Vagina (tissue), 2 donors: ENCODE measurements around the gene LRIG3. TPM values are rescaled to one million over a fixed set of nuclear protein-coding genes. Genes with fewer than 3 reads are reported as not detected.

Source experiments
- DNase-seq, 2 donors: peaks; one replicate each; pipeline ENCODE4 v3.0.0-alpha.2; 2017; ENCODE audit errors: extremely low spot score in 2 of 2
- H3K27ac ChIP-seq: fragments of 200-600 bp; sonication (generic); one replicate; pipeline ENCODE4 v1.5.1; 2019
- H3K27me3 ChIP-seq: fragments of 200-600 bp; sonication (generic); one replicate; pipeline ENCODE4 v1.5.1; 2019
- H3K36me3 ChIP-seq, 2 donors: fragments of 200-600 bp; sonication (generic); one replicate each; pipeline ENCODE4 v1.5.1; 2017 to 2019
- H3K4me1 ChIP-seq: fragments of 200-600 bp; sonication (generic); one replicate; pipeline ENCODE4 v1.5.1; 2019
- H3K4me3 ChIP-seq, 2 donors: fragments of 200-600 bp; sonication (generic); 1 replicate in 1 of 2; 2 replicates in 1 of 2; pipeline ENCODE4 v1.5.1; 2016 to 2019
- H3K9me3 ChIP-seq: fragments of 200-600 bp; sonication (generic); one replicate; pipeline ENCODE4 v1.5.1; 2019
- POLR2A ChIP-seq, 2 donors: fragments of 450-650 bp; IDR thresholded peaks; one replicate each; pipeline ENCODE4 v1.6.1; 2017; ENCODE audit warnings: antibody characterized with exemption in 2 of 2, mild to moderate bottlenecking in 2 of 2, moderate library complexity in 2 of 2
- POLR2AphosphoS5 ChIP-seq, 2 donors: sonication (generic); formaldehyde crosslinking; IDR thresholded peaks; one replicate each; pipeline ENCODE4 v1.9.0; 2017; ENCODE audit warnings: antibody characterized with exemption in 2 of 2, mild to moderate bottlenecking in 2 of 2, low read depth in 1 of 2; ENCODE audit not compliant: insufficient read depth in 1 of 2
- intact Hi-C: fragments of 100-400 bp; cut with DNase I; formaldehyde crosslinking; loops from one replicate; pipeline ENCODE4 v1.15.1; 2023
- total RNA-seq: library from RNA; depleted of rRNA; stranded (reverse); fragments of >200 nt; gene quantifications from one replicate; pipeline ENCODE4 v1.2.3, GENCODE V29; 2016
- TF ChIP-seq, protein P1 (sequence below), 3 experiments: fragments of 450-650 bp in 2 of 3; fragments of 200-600 bp in 1 of 3; sonication (generic) in 1 of 3; IDR thresholded peaks; one replicate each; pipeline ENCODE4 v1.5.1; 2017 to 2019; ENCODE audit warnings: antibody characterized with exemption in 3 of 3, mild to moderate bottlenecking in 2 of 3, moderate library complexity in 2 of 3

The LRIG3 gene
- total RNA-seq, 1 donor from 2014 or later = 54.0 TPM

GRCh38 chr12:58850826-58851225, 69.5 kb downstream of the LRIG3 start:
- intact Hi-C loops = no loop called here
- no peaks in the 10 kb centered on the region for H3K9me3 ChIP-seq
- H3K4me1 ChIP-seq = peaks cover 9% of the 10 kb centered on the region
- no peak overlapping the region for H3K4me3 ChIP-seq
- no peaks in the 10 kb centered on the region for H3K27me3 ChIP-seq
- H3K27ac ChIP-seq = no peak overlapping the region
- no peak for TF ChIP-seq POLR2AphosphoS5 (IDR thresholded peaks at IDR 0.05; ENCODE audit: insufficient read depth in 1 of 2, low read depth in 1 of 2)
- no peak for TF ChIP-seq POLR2A (IDR thresholded peaks at IDR 0.05)
- TF ChIP-seq, protein P1, sequence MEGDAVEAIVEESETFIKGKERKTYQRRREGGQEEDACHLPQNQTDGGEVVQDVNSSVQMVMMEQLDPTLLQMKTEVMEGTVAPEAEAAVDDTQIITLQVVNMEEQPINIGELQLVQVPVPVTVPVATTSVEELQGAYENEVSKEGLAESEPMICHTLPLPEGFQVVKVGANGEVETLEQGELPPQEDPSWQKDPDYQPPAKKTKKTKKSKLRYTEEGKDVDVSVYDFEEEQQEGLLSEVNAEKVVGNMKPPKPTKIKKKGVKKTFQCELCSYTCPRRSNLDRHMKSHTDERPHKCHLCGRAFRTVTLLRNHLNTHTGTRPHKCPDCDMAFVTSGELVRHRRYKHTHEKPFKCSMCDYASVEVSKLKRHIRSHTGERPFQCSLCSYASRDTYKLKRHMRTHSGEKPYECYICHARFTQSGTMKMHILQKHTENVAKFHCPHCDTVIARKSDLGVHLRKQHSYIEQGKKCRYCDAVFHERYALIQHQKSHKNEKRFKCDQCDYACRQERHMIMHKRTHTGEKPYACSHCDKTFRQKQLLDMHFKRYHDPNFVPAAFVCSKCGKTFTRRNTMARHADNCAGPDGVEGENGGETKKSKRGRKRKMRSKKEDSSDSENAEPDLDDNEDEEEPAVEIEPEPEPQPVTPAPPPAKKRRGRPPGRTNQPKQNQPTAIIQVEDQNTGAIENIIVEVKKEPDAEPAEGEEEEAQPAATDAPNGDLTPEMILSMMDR (IDR thresholded peaks at IDR 0.05) = no peak
- DNase-seq = no peak
- no peaks in the 10 kb centered on the region for H3K36me3 ChIP-seq

DNA sequence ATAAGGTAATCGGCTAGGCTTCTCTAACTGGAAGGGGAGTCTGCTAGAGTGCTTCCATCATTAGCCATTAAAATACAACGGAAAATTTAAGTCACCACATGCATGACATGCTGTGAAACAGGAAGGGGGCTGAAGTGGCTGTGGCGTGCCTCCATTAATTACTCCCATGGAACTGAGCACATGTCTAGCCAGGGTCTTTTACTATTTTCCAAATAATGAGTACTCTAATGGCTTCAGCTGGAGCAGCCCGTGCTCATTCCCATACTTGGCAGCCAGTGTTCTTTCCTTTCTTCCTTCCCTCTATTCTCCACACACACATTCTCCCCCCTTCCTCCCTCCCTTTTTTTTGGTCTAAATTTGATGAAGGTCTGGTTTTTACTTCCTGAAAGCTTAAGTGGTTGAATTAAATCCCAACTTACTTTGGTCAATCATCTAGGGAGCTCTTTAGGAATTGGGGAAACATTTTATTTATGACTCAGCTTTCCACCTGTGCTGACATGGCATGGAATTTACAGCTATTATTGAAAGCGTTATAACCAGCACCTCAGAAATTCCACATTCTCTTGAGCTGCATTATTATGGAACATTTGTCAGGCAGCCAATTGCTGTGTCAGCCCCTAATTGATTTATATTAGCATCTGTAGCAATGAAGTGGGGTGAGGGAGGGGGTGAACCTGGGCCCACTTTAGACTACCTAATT, 72.3 kb downstream of the LRIG3 start:
- Histone ChIP-seq H3K36me3 (no peaks in the 10 kb centered on the region), H3K4me3 (no peak overlapping the region), H3K9me3 (no peaks in the 10 kb centered on the region), H3K27me3 (no peaks in the 10 kb centered on the region), H3K4me1 (peaks cover 9% of the 10 kb centered on the region), H3K27ac (no peak overlapping the region)
- intact Hi-C loops = no loop called here
- no peak for DNase-seq
- TF ChIP-seq POLR2AphosphoS5 (IDR thresholded peaks at IDR 0.05; ENCODE audit: insufficient read depth in 1 of 2, low read depth in 1 of 2) (no peak), POLR2A (IDR thresholded peaks at IDR 0.05) (no peak)
- TF ChIP-seq, protein P1 (IDR thresholded peaks at IDR 0.05) = no peak

DNA sequence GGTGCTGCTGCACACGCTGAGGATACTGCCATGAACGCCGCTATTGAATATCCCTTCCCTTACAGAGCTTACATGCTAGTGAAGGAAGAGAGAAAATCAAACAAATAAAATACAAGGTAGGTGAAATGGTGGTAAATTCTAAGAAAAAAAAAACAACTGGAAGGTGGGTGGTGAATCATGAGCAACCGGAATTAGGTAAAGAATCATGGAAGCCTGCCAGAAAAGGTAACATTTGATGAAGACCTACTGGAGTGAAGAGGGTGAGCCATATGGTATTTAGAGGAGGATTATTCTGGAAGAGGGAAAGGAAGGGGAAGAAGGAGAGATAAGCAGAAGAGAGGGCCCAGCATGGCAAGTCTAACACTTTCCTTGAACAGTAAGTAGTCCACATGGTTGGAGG, 76.1 kb downstream of the LRIG3 start:
- intact Hi-C loops = no loop called here
- TF ChIP-seq POLR2A (IDR thresholded peaks at IDR 0.05) = no peak
- no peak for TF ChIP-seq POLR2AphosphoS5 (IDR thresholded peaks at IDR 0.05; ENCODE audit: insufficient read depth in 1 of 2, low read depth in 1 of 2)
- TF ChIP-seq, protein P1 (IDR thresholded peaks at IDR 0.05) = no peak

DNA sequence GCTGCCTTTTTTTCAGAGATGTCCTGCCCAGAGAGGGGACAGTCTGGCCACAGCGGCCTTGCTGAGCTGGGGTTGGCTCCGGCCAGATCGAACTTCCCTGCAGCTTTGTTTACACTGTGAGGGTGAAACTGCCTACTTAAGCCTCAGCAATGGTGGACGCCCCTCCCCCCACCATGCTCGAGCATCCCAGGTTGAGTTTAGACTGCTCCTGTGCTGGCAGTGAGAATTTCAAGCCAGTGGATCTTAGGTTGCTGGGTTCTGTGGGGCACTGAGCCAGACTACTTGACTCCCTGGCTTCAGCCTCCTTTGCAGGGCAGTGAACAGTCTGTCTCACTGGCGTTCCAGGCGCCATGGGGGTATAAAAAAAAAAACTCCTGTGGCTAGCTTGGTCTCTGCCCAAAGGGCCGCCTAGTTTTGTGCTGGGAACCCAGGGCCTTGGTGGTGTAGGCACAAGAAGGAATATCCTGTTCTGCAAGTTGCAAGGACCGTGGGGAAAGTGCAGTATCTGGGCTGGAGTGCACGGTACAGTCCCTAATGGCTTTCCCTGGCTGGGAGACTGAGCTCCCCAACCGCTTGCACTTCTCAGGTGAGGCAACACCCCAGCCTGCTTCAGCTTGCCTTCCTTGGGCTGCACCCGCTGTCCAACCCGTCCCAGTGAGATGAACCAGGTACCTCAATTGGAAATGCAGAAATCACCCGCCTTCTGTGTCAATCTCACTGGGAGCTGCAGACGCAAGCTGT, 79.1 kb downstream of the LRIG3 start:
- DNase-seq = no peak
- H3K4me3 ChIP-seq = no peak overlapping the region
- H3K9me3 ChIP-seq = no peaks in the 10 kb centered on the region
- H3K27ac ChIP-seq = no peak overlapping the region
- no peaks in the 10 kb centered on the region for H3K4me1 ChIP-seq
- TF ChIP-seq POLR2AphosphoS5 (IDR thresholded peaks at IDR 0.05; ENCODE audit: insufficient read depth in 1 of 2, low read depth in 1 of 2) (no peak), POLR2A (IDR thresholded peaks at IDR 0.05) (no peak)
- TF ChIP-seq, protein P1 (IDR thresholded peaks at IDR 0.05) = no peak
- no peaks in the 10 kb centered on the region for H3K27me3 ChIP-seq
- H3K36me3 ChIP-seq = no peaks in the 10 kb centered on the region
- intact Hi-C loops = no loop called here

More for the DNA sequence above, 76.1 kb downstream of the LRIG3 start:
- no peak overlapping the region for H3K27ac ChIP-seq
- H3K36me3 ChIP-seq = no peaks in the 10 kb centered on the region
- DNase-seq = no peak
- no peaks in the 10 kb centered on the region for H3K27me3 ChIP-seq
- H3K4me1 ChIP-seq = peaks cover 9% of the 10 kb centered on the region
- H3K4me3 ChIP-seq = no peak overlapping the region
- H3K9me3 ChIP-seq = no peaks in the 10 kb centered on the region

DNA sequence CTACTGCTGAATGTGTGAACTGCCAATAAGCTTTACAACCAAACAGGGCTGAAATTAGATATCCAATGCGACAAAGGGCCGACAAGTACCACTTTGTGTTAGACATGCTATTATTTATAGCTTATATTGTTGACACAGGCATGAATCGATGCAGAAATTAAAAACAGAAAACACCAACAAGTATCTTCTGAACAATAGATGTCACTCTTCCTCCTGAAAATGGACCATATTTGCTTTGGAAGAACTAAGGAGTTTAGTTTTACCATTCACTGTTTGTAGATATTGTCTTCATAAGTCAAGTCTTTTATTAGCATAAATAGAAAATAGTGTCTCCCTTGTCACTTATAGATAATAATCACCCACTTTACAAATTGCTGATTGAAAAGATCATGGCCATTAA, 86.5 kb downstream of the LRIG3 start:
- intact Hi-C loops = no loop called here
- H3K4me1 ChIP-seq = no peaks in the 10 kb centered on the region
- H3K4me3 ChIP-seq = no peak overlapping the region
- no peaks in the 10 kb centered on the region for H3K9me3 ChIP-seq
- TF ChIP-seq, protein P1 (IDR thresholded peaks at IDR 0.05) = no peak
- TF ChIP-seq POLR2AphosphoS5 (IDR thresholded peaks at IDR 0.05; ENCODE audit: insufficient read depth in 1 of 2, low read depth in 1 of 2) (no peak), POLR2A (IDR thresholded peaks at IDR 0.05) (no peak)
- no peak for DNase-seq
- no peaks in the 10 kb centered on the region for H3K27me3 ChIP-seq
- H3K27ac ChIP-seq = no peak overlapping the region
- H3K36me3 ChIP-seq = no peaks in the 10 kb centered on the region
